GM18520 (cell line): ENCODE data around the gene SH3BP2.

Experiments
- ATAC-seq: cut with Tn5 transposase; IDR thresholded peaks from one replicate; pipeline ENCODE4 v1.9.1; 2021; ENCODE audit not compliant: unreplicated experiment

SH3BP2 gene

DNA sequence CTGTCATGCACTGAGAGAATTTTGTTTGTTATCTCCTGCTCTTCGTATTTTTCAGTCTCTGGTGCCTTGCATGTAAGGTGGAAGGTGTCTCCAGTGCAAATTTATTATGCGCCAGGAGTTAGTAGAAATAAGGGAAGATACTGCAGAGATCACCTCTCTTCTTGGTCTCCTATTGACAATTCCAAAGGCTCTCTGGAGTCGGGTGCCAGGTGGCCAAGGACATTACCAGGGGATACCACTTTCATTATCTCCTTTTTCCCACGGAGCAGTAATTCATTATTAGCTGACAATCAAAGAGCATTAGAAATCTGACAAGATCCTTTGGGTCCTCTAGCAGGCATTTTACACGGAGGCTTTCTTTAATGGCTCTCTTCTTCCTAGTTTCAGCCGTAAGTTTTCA lies 76.8 kb downstream of the SH3BP2 start:
- ATAC-seq = no peak

DNA sequence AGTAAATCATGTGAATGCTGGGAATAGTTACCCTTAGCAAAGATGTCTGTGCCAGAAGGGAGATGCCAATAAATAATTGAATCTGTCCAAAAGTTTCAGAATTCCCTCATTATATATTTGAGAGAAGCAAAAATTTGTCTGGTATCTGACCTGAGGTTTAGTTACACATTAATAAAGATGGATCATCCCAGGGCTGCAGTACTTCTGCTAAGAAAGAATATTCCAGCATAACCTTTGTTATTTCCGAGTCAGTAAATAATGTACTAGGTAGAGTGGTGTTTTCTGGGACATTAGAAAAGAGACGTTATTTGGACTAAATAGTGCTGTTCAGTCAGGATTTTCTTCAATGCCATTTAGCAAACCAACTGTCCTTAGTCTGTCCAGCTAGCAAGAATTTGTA lies 77.2 kb downstream of the SH3BP2 start:
- ATAC-seq = no peak

DNA sequence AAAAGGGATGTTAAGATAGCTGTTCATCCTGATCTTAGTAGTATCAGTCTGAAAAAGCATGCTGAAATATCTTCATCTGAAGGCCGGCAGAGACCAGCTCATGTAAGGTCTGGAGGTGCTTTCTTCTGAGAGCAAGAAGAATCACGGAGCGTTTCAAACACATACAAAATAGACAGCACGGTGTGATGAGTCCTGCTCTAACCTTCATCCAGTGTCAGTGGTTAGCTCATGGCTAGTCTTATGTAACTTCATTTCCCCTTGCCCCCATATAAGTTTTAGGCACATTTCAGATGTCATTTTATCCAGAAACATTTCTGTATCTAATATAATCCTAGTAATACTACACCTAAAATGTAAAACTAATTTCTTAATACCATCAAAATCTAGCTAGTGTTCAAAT lies 78.6 kb downstream of the SH3BP2 start:
- ATAC-seq = no peak

DNA sequence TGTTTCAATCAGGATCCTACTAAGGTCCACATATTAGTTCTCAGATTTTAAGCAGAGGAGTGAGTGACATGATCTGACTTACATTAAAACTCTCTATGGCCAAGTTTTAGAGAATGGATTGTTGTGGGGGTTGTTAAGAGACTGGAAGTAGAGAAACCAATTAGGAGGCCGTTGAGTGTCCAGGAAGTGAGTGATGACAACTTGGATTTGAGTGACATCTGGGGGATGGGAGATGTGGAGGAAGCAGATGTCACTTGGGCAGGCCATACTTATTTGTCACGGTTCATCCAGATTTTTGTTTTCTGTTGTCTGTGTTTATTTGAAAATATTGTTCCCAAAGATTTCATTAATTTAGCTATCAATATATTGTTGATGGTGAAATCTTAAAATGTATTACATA lies 79.0 kb downstream of the SH3BP2 start:
- no peak for ATAC-seq

DNA sequence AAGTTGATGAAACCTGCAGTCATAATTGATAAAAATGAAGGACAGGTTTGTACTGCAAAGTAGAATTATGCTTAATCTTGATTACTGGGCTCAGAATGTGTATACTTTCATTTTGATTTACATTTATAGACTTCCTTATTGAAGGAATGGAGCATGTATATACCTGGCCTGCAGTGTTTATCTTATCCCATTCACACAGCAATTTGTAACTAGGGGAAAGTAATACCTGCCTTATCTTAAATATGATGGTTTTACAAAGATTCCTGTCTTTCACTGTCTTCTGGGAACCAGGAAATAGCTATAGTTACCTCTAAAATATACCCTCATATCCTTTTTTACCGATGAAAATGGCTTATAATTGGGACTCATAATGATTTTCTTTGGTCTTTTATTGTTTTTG lies 80.4 kb downstream of the SH3BP2 start:
- no peak for ATAC-seq

DNA sequence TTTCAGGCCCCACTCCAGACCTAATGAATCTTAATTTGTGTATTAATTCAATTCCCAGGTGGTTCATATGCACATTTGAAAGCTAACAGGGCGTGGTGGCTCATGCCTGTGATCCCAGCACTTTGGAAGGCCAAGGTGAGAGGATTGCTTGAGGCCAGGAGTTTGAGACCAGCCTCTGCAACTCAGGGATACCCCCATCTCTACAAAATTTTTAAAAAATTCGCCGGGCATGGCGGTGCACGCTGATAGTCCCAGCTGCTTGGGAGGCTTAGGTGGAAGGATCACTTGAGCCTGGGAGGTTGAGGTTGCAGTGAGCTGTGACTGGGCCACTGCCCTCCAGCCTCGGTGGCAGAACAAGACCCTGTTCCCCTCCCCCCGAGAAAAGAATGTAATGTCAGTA lies 82.0 kb downstream of the SH3BP2 start:
- no peak for ATAC-seq

DNA sequence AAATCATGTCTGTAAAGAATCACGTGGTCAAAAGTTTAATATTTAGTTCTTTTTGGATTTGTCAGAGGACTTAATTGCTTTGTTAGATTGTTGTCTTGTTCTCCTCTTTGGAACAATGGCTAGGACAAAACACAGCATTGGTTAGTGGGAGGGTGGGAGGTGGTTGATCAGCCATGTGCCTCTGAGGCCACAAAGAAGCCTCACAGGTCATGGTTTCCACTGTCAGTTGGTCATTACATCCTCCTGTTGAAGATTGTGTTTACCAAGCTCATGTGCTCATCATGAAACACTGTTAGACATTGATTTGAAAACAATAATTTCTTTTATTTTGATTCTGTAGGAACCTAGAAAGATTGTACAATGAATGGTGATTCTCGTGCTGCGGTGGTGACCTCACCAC lies 82.7 kb downstream of the SH3BP2 start:
- ATAC-seq = no peak

DNA sequence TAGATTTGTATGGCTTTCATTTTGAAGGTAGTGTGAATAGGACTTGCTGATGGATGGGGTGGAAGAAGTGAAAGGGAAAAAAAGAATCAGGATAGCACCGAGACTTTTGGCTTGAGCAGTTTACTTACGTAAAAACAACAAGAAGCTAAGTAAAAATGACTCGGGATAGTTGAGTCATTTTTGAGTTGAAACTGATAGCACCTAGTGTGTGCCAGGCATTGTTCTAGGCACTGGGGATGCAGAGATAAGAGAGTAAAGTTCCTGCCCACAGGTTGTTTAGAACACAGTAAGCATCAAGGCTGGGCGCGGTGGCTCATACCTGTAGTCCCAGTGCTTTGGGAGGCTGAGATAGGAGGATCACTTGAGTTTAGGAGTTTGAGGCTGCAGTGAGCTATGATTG lies 85.5 kb downstream of the SH3BP2 start:
- no peak for ATAC-seq

DNA sequence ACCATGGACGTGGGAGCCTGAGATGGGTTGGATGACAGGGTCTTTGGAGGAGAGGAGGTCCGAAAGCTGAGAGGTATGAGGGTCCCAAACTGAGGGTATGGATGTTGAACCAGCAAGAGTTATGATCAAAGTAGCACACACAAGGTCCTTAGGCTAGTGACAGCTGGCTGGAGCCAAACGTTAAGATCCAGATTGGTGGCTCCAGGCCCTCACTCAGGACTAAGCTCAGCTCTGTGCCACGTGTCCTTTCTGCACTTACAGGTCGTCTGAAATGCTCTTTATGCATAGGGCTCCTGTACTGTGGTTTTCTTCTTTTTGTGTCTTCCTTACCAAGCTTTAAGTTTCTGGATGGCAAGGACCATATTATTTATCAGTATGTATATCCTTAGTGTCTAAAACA lies 86.1 kb downstream of the SH3BP2 start:
- no peak for ATAC-seq

DNA sequence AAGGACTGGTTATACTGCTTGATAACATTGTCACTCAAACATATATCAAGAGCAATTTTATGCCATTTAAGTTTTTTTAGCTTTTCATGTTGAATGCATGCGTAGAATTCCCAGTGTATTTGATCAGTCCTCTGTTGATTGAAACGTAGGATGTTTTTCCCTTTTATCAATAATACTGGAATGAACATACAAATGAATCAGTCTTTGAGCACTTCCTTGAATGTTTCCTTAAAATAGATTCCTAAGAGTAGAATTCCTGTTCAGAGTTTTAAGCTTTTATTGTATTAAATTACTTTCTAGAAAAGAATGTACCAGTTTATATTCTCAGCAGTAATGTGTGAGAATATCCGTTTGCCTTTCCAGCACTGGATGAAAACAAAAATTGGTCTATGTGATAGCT lies 88.5 kb downstream of the SH3BP2 start:
- no peak for ATAC-seq

DNA sequence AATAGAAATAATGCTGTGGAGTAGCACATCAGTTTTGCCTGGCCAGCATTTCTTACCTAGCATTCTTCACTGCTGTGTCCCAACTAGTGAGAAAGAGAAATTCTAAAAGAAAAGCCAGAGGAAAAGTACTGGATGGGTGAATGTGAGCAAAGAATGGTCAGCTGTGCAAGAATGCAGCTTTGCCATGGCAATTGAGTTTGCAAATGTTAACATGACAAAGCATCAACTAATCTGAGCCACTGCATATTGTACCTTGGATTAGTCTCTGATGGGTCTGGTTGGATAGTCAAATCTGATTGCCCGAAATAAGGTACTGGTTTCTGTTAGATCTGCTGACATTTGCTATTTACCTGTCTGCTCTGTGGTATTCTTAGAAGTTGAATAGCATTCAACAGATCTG lies 89.5 kb downstream of the SH3BP2 start:
- no peak for ATAC-seq

DNA sequence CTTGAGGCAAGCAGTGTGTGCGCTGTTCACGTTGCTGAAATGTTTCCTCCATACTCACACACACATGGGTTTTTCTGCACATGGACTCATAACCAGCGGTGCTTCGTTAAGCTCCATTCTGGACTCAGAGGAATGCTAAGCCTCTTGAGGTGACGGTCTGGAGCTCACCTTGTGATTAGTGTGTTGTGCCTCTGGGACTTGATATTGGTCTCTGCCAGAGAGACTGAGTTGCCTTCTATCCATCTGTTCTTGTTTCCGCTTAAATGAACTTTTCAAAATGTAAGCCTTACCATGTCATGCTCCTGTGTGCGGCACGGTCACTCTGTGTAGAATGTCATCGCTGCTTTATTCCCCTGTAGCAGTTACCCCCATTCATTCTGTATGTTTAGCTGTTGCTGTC lies 93.3 kb downstream of the SH3BP2 start:
- ATAC-seq = no peak

DNA sequence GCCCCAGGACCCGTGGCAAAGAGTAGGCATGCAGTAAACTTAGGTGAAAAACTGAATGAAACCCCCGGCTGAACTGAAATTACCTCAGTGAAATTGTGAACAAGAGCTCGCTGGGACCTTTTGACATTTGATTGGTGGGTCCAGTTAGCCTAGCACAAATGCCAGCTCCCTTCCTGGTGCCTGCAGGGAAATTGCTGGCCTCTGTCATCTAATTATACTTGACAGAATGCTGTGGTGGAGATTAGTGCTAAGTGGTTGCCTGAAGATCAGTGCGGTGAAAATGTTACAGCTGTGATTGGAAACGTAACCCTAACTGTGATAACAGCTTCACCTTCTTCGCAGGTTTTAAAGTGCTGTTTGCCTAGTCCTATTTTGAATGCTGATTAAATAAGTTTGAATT lies 93.7 kb downstream of the SH3BP2 start:
- ATAC-seq = no peak

DNA sequence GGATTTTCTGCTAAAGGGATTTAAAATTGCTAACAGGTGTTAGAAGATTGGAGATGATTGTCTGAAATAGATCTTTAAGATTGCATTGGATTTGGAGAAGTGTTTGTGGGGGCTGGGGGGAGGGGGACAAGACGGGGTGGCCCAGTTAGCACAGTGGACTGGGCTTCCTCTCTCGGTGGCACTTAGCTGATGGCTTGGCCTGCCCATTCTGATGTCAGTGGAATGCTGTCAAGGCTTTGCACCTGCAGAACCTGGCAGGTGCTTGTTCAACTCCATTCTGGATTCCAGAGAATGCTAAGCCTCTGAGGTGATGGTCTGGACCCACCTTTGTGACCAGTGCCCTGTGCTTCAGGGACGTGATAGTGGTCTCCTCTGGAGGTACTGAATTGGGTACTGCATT lies 94.5 kb downstream of the SH3BP2 start:
- no peak for ATAC-seq

DNA sequence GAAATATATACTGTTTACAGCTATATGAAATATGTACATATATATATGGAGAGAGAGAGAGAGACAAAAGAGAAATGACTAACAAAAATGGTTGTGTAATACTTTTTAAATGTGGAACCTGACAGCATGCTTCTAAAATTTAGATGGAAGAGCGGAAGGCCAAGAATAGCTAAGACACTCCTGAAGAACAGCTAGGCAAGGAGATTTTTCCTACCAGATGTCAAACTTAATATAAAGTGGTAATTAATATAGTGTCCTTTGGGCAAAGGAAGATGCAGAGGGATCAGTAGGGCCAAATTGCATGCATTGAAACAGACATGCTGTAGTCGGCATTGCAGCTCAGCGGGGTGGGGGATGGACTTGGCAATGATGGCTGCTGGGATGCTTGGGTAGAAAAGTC lies 96.0 kb downstream of the SH3BP2 start:
- ATAC-seq = no peak
